GM23338 (cell line): Measurements from ENCODE around the gene ACOX3. TPM values are rescaled to one million over a fixed set of nuclear protein-coding genes. Genes with fewer than 3 reads are reported as not detected.

Experiments
- ATAC-seq: fragments of 200-7000 bp; cut with Tn5 transposase; 3 replicates; pipeline ENCODE4 v1.9.1; 2020
- DNase-seq: peaks from one replicate; pipeline ENCODE4 v3.0.0-alpha.2; 2015; ENCODE audit warnings: low spot score
- H2AFZ ChIP-seq: fragments of 200-600 bp; sonication (generic); 2 replicates; pipeline ENCODE4 v1.8.0; 2016; ENCODE audit warnings: antibody characterized with exemption, mild to moderate bottlenecking, moderate library complexity
- H3F3A ChIP-seq: fragments of 200-600 bp; sonication (generic); replicated peaks from 2 replicates; pipeline ENCODE4 v1.8.0; 2017; ENCODE audit warnings: antibody characterized with exemption, mixed run types, low read depth
- H3K27ac ChIP-seq: fragments of 200-600 bp; sonication (generic); 2 replicates; pipeline ENCODE4 v1.6.1; 2016; ENCODE audit warnings: low read depth
- H3K27me3 ChIP-seq: fragments of 200-600 bp; sonication (generic); 2 replicates; pipeline ENCODE4 v1.8.0; 2016; ENCODE audit warnings: mild to moderate bottlenecking, mixed run types, moderate library complexity; ENCODE audit not compliant: insufficient read depth
- H3K36me3 ChIP-seq: fragments of 200-600 bp; sonication (generic); 2 replicates; pipeline ENCODE4 v1.8.0; 2016; ENCODE audit warnings: mild to moderate bottlenecking; ENCODE audit not compliant: insufficient read depth
- H3K4me1 ChIP-seq: fragments of 200-600 bp; sonication (generic); 2 replicates; pipeline ENCODE4 v1.8.0; 2016; ENCODE audit warnings: mild to moderate bottlenecking, moderate library complexity; ENCODE audit not compliant: insufficient read depth
- H3K4me2 ChIP-seq: fragments of 200-600 bp; sonication (generic); 2 replicates; pipeline ENCODE4 v1.7.1; 2017; ENCODE audit warnings: mixed run types
- H3K4me3 ChIP-seq: fragments of 200-600 bp; sonication (generic); 2 replicates; pipeline ENCODE4 v1.6.1; 2016; ENCODE audit warnings: mixed run types
- H3K79me2 ChIP-seq: fragments of 200-600 bp; sonication (generic); replicated peaks from 2 replicates; pipeline ENCODE4 v1.8.0; 2017; ENCODE audit warnings: mild to moderate bottlenecking; ENCODE audit not compliant: insufficient read depth
- H3K9me2 ChIP-seq: fragments of 200-600 bp; sonication (generic); 2 replicates; pipeline ENCODE4 v1.8.0; 2017; ENCODE audit not compliant: insufficient read depth
- H4K20me1 ChIP-seq: fragments of 200-600 bp; sonication (generic); replicated peaks from 2 replicates; pipeline ENCODE4 v1.8.0; 2017; ENCODE audit warnings: mild to moderate bottlenecking; ENCODE audit not compliant: insufficient read depth
- H3K27ac Mint-ChIP-seq: 2 replicates; pipeline ENCODE4 v1.8.0; 2020; ENCODE audit warnings: inconsistent platforms, mild to moderate bottlenecking, moderate library complexity, mixed read lengths
- H3K27me3 Mint-ChIP-seq: 3 replicates; pipeline ENCODE4 v1.8.0; 2022; ENCODE audit warnings: low read depth, mild to moderate bottlenecking, moderate library complexity, mixed read lengths, inconsistent platforms; ENCODE audit not compliant: insufficient read depth, poor library complexity
- H3K36me3 Mint-ChIP-seq: 3 replicates; pipeline ENCODE4 v1.8.0; 2021; ENCODE audit warnings: low read depth, mild to moderate bottlenecking, inconsistent platforms, moderate library complexity, mixed read lengths
- H3K4me1 Mint-ChIP-seq: 3 replicates; pipeline ENCODE4 v1.8.0; 2020; ENCODE audit warnings: mild to moderate bottlenecking, inconsistent platforms, mixed read lengths
- H3K4me3 Mint-ChIP-seq: 3 replicates; pipeline ENCODE4 v1.8.0; 2021; ENCODE audit warnings: moderate library complexity, mild to moderate bottlenecking, inconsistent platforms, mixed read lengths
- H3K9me3 Mint-ChIP-seq: 3 replicates; pipeline ENCODE4 v1.8.0; 2020; ENCODE audit warnings: moderate library complexity, mild to moderate bottlenecking, inconsistent platforms, mixed read lengths
- CREB1 ChIP-seq: fragments of 250-450 bp; sonication (Bioruptor Pico); IDR thresholded peaks from 2 replicates; pipeline ENCODE4 v1.5.0; 2020; ENCODE audit warnings: low read depth, mild to moderate bottlenecking, moderate library complexity
- EZH2phosphoT487 ChIP-seq: fragments of 200-600 bp; sonication (generic); IDR thresholded peaks from one replicate; pipeline ENCODE4 v1.8.1; 2018; ENCODE audit warnings: antibody characterized with exemption; ENCODE audit not compliant: unreplicated experiment
- POLR2AphosphoS5 ChIP-seq: IDR thresholded peaks from 2 replicates; pipeline ENCODE4 v1.6.1; 2016; ENCODE audit warnings: antibody characterized with exemption, low read depth
- STAT1 ChIP-seq: IDR thresholded peaks from one replicate; pipeline ENCODE4 v1.6.1; 2016; ENCODE audit warnings: antibody characterized with exemption; ENCODE audit not compliant: unreplicated experiment
- ZNF114 ChIP-seq: fragments of 250-450 bp; sonication (Bioruptor Pico); IDR thresholded peaks from 2 replicates; pipeline ENCODE4 v1.5.0; 2020; ENCODE audit warnings: mild to moderate bottlenecking, moderate library complexity
- ZNF331 ChIP-seq: fragments of 250-450 bp; sonication (Bioruptor Pico); IDR thresholded peaks from 2 replicates; pipeline ENCODE4 v1.5.0; 2020; ENCODE audit warnings: low read depth, mild to moderate bottlenecking, moderate library complexity
- ZNF462 ChIP-seq: fragments of 250-450 bp; sonication (Bioruptor Pico); IDR thresholded peaks from 2 replicates; pipeline ENCODE4 v1.5.0; 2020; ENCODE audit warnings: mild to moderate bottlenecking, moderate library complexity
- polyA plus RNA-seq: library from polyadenylated mRNA; unstranded; fragments of >200 nt; fragmentation: Nextera tagmentation; extraction: Ambion mirVana; gene quantifications from 2 replicates; pipeline ENCODE4 v1.2.1, GENCODE V29; 2016
- total RNA-seq: library from RNA; depleted of rRNA; stranded (reverse); fragments of >200 nt; shearing (Covaris generic); gene quantifications from 2 replicates; pipeline ENCODE4 v1.2.3, GENCODE V29; 2014
- TF ChIP-seq, protein P1 (sequence below): IDR thresholded peaks from 2 replicates; pipeline ENCODE4 v1.6.1; 2016; ENCODE audit warnings: antibody characterized with exemption

ACOX3 gene
- total and polyA plus RNA-seq, 2 experiments from 2014 or later: 6.4 to 17.2 TPM

DNA sequence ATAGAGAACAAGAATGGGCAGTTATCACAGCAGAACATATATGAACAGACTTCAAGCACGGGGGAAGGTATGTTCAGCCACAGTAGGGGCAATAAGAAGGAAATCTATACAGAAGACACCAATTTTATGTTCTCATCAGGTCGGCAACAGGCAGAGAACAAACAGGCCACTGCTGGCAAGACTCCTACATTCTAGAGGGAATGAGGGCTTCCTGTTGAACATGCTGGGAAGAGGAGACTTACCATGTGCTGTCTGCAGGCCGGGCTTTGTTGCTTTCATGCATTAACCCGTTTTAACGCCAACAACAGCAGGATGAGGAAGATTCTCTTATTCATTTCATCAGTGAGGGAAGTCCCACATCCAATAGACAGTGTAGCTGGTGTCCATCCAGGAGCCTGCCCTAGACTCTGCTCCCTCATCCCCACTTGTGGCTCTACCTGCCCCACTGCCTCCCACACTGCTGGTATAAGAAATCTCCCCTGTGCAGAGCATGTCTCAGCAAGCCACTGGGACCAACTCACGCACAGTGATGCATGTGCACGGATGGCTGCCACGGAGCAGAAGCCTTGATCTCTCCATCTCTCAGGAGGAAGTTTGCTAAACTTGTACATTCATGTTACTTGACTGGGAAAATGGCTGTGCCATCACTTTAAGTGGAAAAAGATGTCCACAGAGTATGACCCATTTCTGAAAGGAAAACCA, 84.5 kb downstream of the ACOX3 start (continued):
- TF ChIP-seq ZNF462 (CRISPR knock-in tag) (no peak), ZNF114 (CRISPR knock-in tag) (no peak), POLR2AphosphoS5 (no peak), CREB1 (no peak), STAT1 (no peak), ZNF331 (CRISPR knock-in tag) (no peak)

- Mint-ChIP-seq H3K9me3 (peaks cover 5% of the 10 kb centered on the region; the same call in 2 of the 3 replicates), H3K4me1 (peaks cover 53% of the 10 kb centered on the region), H3K4me3 (no peak overlapping the region), H3K36me3 (peaks cover 4% of the 10 kb centered on the region; the same call in 2 of the 3 replicates), H3K27ac (no peak overlapping the region), H3K27me3 (peaks cover 21% of the 10 kb centered on the region)
- Histone ChIP-seq H3K79me2 (no peaks in the 10 kb centered on the region), H3K27ac (no peak overlapping the region), H3K4me3 (no peak overlapping the region), H4K20me1 (no peaks in the 10 kb centered on the region), H3K4me2 (no peak overlapping the region), H2AFZ (no peak overlapping the region), H3K36me3 (no peaks in the 10 kb centered on the region), H3K4me1 (peaks cover 32% of the 10 kb centered on the region), H3F3A (no peaks in the 10 kb centered on the region; the same call in 1 of the 2 replicates), H3K27me3 (peaks cover 20% of the 10 kb centered on the region), H3K9me2 (peaks cover 10% of the 10 kb centered on the region)
- no peak for ATAC-seq
- no peak for DNase-seq
- TF ChIP-seq ZNF462 (CRISPR knock-in tag) (no peak), ZNF331 (CRISPR knock-in tag) (no peak), CREB1 (no peak), STAT1 (no peak), EZH2phosphoT487 (no peak)
- TF ChIP-seq, protein P1, sequence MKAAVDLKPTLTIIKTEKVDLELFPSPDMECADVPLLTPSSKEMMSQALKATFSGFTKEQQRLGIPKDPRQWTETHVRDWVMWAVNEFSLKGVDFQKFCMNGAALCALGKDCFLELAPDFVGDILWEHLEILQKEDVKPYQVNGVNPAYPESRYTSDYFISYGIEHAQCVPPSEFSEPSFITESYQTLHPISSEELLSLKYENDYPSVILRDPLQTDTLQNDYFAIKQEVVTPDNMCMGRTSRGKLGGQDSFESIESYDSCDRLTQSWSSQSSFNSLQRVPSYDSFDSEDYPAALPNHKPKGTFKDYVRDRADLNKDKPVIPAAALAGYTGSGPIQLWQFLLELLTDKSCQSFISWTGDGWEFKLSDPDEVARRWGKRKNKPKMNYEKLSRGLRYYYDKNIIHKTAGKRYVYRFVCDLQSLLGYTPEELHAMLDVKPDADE: no peak
Observed at GRCh38 chr4:8355306-8355705, 85.2 kb downstream of the ACOX3 start.
